Epithelial cell of esophagus (primary cell): Measurements from ENCODE around the gene NPRL2.

Source experiments
- DNase-seq: peaks from one replicate; pipeline ENCODE4 v3.0.0; 2010; ENCODE audit warnings: low read depth
- H3K4me3 ChIP-seq: 2 replicates; pipeline ENCODE4 v1.5.1; 2011; ENCODE audit warnings: mild to moderate bottlenecking, low read length, control low read depth
- TF ChIP-seq, protein P1 (sequence below): IDR thresholded peaks from 2 replicates; pipeline ENCODE4 v1.5.1; 2011; ENCODE audit warnings: low read depth, mild to moderate bottlenecking, low read length, control low read depth, inconsistent platforms; ENCODE audit not compliant: insufficient read depth; ENCODE audit errors: missing control alignments

The NPRL2 gene

DNA sequence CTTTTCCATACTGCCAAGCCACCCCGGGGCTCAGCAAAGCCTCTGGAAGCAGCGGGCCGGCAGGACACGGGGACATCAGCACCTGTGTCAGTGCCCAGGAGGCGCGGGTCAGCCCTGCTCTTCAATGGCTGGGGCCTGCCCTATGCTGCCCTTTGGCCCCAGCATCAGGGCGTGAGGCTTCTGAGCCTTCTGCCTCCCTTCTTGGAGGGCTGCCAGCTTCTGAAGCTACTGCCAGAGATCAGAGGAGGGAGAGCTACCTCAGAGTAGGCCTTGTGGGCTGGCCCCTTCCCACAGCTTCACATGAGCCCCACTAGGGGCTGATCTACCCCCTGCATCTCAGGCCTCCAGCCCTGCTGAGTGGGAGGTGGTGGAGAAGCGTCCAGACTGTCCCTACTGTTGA lies 21.8 kb upstream of the NPRL2 start:
- H3K4me3 ChIP-seq: no peak overlapping the region
- TF ChIP-seq, protein P1, sequence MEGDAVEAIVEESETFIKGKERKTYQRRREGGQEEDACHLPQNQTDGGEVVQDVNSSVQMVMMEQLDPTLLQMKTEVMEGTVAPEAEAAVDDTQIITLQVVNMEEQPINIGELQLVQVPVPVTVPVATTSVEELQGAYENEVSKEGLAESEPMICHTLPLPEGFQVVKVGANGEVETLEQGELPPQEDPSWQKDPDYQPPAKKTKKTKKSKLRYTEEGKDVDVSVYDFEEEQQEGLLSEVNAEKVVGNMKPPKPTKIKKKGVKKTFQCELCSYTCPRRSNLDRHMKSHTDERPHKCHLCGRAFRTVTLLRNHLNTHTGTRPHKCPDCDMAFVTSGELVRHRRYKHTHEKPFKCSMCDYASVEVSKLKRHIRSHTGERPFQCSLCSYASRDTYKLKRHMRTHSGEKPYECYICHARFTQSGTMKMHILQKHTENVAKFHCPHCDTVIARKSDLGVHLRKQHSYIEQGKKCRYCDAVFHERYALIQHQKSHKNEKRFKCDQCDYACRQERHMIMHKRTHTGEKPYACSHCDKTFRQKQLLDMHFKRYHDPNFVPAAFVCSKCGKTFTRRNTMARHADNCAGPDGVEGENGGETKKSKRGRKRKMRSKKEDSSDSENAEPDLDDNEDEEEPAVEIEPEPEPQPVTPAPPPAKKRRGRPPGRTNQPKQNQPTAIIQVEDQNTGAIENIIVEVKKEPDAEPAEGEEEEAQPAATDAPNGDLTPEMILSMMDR: no peak
- no peak for DNase-seq

DNA sequence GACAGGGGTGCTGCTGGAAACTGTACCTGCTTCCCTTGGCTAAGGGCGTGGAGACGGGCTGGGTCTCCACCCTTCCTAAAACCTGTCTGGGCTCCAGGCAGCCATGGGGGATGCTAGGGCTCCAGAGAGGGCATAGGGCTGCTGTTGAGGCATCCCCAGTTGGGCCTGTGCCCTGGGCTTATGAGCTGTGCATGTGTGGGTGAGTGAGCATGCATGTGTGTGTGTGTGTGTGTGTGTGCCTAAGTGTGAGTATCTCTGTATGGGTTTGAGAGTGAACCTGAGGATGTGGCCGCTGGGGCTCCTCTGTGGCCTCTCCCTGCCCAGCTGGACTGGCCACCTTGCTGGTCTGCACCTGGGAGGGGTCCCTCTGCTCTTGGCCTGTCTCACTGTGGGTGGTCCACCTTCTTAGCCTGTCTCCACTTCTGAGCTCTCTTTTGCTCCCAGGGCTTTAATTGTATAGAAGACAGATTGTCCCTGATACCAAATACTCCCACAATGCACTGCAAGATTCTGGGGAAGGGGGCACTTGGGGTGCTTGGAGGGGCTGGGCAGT lies 20.6 kb upstream of the NPRL2 start:
- DNase-seq: peak; percentile 36
- no peak overlapping the region for H3K4me3 ChIP-seq
- TF ChIP-seq, protein P1: no peak

DNA sequence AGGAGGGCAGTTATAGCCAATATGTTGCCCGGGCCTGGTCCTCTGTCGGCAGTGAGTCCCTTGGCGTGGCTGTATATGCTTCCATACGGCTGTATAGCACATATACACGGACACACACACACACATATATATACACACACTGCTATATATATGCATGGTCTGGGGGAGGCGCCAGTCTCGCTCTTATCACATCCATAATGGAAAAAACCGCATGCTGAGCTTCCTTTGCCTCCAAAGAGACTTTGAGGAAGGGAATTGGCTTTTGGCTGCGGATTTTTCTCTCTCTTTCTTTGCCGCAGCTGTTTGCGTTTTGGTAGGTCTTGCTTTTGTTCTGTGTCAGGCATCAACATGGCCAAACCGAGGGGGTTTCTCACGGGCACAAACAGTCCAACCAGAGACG lies 20.0 kb upstream of the NPRL2 start:
- H3K4me3 ChIP-seq: no peak overlapping the region
- DNase-seq: peak; percentile 42
- TF ChIP-seq, protein P1: peak; percentile 36

DNA sequence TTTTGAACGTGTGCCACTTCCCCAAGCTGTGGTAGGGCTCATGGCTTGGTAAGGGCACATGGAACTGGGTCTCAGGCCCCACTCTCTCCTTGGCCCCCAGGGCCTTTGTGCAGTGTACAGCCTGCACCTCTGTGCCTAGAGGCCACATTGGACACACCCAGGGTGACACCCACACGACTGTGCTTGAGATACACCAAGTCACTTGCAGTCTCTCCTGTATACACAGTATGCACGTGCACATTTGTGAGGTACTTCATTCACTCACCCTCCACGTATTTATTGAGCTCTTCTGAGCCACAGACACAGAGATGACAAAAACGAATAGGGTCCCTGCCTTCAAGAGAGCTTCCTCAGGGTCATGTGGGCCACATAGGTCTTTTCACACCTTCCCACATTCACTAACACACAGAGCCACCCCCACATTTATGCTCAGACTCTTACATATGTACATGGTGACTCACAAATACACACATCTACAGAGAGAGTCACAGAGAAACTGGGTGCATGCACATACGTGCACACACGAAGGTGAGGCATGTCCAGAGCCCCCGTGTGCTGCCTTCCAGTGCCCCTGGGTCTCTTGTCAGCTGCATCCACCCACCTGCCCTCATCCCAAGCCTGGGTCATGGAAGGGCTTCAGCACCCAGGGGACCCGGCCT lies 18.6 kb upstream of the NPRL2 start:
- TF ChIP-seq, protein P1: no peak
- DNase-seq: peak; percentile 65
- H3K4me3 ChIP-seq: no peak overlapping the region

DNA sequence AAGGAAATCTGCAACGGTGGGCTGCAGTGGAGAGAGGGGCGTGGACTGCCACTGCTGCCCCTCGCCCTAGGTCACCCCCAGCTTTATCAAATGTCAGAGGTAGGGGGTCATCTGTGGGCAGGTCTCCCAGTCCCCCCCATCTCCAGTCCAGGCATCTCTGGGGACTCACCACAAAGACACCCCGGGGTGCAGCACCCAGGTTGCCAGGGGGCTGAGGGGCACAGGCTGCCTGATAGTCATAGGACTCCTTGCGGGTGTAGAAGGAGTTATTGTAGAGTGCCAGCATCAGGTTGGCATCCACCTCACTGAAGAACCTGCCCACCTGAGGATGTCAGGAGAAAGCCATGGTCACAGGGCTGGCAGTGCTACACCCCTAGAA lies 15.3 kb upstream of the NPRL2 start:
- TF ChIP-seq, protein P1: no peak
- DNase-seq: no peak
- H3K4me3 ChIP-seq: peak overlapping the region; percentile 68

DNA sequence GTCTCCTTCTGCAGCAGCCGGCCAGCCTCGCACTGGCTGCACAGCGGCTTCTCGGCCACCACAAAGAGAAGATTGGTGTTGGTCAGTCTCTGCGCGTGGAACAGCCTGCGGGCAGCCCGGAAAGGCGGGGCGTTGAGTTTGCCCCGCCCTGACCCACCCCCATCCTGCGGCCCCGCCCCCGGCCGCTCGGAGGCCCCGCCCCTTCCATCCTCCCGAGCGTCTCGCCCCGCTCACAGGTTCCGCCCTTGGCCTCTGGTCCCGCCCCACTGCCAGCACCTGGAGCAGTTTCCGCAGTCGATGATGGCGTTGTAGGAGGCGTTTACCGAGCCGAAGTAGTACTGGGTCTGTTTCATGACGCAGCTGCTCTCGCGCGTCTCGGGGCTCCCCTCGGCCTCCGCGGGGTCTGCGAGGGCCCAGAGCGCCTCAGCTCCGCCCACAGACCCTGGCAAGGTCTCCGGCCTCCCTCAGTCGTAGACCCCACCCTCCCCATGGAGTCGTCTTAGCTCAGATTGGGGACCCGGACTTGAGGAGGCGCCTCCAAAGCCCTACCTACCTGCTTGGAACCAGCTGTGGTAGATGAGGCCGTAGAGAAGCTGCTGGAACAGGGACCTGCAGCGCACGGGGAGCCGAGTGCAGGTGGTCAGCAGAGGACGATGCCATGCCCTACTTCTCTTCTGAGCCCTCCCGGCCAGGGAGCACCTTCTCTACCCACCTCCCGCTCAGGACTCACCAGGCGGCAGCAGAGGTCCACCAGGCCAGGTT lies 14.7 kb upstream of the NPRL2 start:
- peak overlapping the region; percentile 68 for H3K4me3 ChIP-seq
- TF ChIP-seq, protein P1: no peak
- DNase-seq: peak; percentile 95

DNA sequence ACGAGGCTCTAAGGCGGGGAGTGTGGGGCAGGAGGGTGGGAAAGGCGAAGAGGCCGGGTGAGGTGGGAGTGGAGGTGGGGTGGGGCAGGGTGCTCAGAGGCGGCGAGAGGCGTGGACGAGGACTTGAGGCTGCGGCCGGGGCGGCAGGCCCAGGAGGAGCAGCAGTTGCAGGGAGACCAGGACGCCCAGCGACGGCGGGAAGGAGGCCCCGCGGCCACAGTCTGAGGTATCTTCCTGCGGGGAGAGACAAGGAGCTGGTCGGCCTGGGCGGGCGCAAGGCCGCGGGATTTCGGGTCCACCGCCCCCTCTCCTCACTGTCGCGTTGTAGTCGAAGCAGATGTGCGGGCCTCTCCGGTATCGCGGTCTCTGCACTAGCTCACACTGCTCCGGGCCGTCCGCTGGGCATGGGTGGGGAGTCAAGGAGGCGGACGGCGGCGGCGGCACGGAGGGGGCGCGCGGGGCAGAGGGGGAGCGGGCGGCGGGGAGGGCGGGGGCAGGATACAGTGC lies 14.1 kb upstream of the NPRL2 start:
- no peak for DNase-seq
- TF ChIP-seq, protein P1: no peak
- peak overlapping the region; percentile 68 for H3K4me3 ChIP-seq
